Fibroblast of gingiva (primary cell): Measurements from ENCODE around the gene FRMD4A.
"Not testable (repeated sequence)": the region's sequence is repeated elsewhere in the genome, so short reads cannot be mapped to it uniquely, and the experiment has no call there.

Experiments
- DNase-seq: peaks from one replicate; pipeline ENCODE4 v3.0.0-alpha.2; 2011; ENCODE audit warnings: low read depth

The FRMD4A gene

DNA sequence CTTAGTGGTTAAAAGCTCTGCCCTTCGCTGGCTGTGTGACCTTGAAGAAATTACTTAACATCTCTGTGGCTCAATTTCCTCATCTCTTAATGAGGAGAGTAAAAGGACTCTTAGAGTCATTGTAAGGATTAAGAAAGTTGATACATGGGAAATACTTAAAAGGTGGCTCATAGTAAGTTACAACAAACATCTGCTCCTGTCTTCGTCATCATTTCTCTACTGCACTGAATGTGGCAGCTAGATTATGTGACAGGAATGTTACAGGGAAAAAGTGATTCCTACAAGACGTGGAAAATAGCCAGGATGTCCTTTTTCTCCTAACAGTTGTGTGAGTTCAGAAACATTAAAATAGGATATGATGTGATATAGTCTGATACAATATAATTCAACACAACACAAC lies 184.7 kb downstream of the FRMD4A start:
- DNase-seq, result peak; percentile 43

DNA sequence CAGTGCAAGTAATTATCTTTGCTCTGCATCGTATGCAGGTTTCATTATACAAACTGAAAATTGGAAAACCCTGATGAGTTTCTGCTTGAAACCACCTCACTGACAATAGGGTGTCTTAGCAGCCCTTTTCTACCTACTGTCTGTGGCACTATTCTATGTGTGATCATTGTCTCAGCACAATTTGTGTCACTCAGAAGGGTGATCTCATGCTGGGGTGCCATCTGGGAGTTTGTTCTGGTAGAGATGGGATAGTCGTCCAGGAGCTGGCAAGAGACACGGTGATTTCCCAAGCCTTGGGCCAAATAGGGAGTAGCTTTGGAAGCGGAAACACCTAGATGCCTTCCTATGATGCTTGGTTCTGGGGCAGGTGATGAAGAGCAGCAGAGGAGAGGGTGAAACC lies 186.3 kb downstream of the FRMD4A start:
- no peak for DNase-seq

DNA sequence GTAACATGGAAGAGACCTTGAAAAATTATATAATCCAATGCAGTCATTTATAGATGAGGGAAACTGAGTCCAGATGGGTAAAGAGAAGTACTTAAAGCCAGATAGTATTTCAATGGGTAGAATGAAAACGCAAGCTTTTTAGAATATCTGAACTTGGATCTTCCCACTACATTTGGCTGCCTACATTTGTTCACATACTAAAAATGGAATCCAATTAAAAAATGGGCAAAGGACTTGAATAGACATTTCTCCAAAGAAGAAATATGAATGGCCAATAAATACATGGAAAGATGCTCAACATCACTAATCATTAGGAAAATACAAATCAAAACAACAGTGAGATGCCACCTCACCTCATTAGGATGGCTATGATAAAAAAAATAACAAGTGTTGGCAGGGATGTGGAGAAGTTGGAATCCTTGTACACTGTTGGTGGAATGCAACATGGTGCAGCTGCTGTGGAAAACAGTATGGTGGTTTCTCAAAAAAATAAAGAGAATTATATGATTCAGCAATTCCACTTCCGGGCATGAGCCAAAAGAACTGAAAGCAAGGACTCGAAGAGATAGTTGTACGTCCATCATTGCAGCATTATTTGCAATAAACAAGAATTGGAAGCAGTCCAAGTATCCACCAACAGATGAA lies 188.0 kb downstream of the FRMD4A start:
- DNase-seq, result no peak

- DNase-seq, result no peak
These were observed 189.4 kb downstream of the FRMD4A start for GRCh38 chr10:14141283-14141682.

DNA sequence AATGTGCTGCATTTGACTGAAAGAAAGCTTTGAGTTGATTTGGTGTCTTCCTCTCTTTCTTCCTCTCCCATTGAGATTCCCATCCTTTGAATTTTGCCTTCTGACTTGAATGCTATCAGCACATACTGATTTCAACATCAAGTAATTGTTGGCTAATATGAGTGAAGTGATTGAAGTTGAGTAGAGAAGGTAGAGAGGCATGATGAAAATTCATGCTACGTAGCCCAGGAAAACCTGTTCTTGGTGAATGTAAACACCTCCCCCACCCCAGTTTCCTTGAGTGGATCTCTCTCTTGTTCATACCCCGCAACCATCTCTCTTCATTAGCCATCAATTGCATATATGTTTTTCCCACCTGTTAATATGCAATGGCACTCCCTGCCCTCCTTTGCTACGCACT lies 193.3 kb downstream of the FRMD4A start:
- DNase-seq, result no peak

DNA sequence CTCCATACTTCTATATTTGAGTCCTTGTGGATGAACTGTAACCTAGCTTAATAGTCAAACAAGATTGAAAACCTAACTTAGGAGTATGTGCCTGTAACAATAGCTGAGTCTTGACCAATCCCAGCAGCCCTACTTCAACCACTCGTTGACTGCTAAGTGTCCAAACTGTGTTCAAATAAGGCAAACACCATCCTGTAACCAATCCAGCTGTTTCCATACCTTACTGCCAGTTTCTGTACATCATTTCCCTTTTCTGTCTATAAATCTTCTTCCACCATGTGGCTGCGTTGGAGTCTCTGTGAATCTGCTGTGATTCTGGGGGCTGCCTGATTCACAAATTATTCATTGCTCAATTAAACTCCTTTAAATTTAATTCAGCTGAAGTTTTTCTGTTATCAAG lies 195.5 kb downstream of the FRMD4A start:
- not testable (repeated sequence) for DNase-seq

- DNase-seq, result no peak
These were observed 196.4 kb downstream of the FRMD4A start for GRCh38 chr10:14134275-14134674.

- no peak for DNase-seq
These were observed 199.3 kb downstream of the FRMD4A start for GRCh38 chr10:14131261-14131960.

GRCh38 chr10:14129770-14130169 lies 201.0 kb downstream of the FRMD4A start:
- no peak for DNase-seq

DNA sequence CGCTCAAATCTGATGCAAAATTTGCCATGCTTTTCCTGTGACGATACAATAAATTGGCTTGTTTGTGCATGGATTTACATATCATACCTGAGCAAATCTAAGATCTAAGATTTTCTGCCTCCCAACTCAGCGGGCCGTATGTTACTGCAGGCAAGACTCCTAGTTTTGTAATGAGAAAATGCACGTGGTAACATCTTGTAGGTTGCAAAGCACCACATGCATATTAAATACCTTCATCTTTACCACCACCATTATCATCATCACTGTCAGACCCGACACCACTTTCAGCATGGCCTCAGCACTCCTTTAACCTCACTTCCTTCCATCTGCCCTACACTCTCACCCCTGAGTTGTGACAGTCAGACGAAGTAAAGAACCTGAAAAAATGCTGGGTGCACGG lies 202.2 kb downstream of the FRMD4A start:
- DNase-seq, result no peak

DNA sequence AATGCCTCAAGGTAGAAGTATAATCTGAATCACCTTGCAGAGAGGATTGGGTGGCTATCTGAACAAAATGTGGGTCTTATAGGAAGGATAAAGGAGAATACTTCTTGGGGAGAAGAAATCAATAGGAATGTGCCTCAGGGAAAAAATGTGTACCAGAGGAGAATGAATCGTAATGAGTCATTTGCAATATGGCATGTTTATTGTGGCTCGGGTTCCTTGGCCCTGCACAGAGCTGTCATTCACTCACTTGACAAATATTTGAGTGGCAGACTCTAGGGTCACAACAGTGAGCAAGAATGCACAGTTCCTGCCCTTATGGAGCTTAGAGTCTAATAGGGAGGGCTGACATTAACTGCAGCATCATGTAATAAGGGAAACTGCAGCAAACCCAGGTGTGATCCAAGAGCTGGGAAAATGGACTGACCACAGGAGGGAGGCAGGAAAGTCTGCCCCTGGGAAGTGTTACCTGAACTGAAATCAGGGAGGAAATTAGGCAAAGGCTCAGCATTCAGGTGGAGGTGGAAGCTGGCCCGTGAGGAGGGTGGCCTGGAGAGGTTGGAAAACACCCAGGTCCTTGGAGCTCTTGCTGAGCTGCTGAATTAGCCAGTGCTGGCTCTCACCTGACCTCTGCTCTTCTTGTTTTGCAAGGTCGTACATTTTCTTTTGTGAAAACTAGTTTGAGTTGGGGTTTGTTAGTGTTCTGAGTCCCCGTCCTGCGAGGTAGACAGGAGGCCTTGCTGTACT lies 203.9 kb downstream of the FRMD4A start:
- no peak for DNase-seq

GRCh38 chr10:14125564-14125963 lies 205.2 kb downstream of the FRMD4A start:
- no peak for DNase-seq

DNA sequence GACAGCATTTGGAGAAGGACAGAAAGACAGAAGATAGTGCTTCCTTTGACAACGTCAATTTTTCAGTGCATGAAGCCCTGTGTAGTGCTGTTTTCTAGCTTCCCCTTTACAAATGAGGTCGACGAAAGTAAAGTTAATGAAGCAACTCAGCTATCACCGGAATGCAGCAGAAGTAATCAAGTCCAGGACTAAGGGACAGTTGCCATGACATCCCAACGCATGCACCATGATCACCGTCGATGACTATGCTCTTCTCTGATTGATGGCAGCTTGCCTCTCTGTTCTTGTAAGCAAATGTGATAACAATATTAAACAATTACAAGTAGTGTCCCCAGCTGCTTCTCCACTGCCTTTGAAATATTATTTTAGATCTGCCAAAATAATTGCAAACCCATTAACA lies 205.8 kb downstream of the FRMD4A start:
- DNase-seq, result peak; percentile 76

DNA sequence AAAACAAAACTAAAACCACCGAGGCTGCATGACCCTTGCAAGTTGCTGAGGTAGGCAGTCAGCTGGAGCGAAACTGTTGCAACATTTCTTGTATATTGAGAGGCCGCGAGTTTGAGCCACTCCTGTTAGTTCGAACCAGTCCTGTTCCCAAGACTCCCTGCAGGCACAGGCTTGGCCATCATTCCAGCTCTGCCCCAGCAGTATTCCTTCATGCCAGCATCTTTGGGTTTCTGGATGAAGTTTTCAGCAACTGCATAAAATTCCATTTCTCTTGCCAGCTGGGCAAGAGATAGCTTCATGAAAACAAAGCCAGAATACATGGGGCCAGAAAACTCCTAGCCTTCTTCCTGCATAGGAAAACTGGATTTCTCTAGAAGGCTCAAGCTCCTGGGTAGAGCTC lies 207.6 kb downstream of the FRMD4A start:
- peak; percentile 74 for DNase-seq

DNA sequence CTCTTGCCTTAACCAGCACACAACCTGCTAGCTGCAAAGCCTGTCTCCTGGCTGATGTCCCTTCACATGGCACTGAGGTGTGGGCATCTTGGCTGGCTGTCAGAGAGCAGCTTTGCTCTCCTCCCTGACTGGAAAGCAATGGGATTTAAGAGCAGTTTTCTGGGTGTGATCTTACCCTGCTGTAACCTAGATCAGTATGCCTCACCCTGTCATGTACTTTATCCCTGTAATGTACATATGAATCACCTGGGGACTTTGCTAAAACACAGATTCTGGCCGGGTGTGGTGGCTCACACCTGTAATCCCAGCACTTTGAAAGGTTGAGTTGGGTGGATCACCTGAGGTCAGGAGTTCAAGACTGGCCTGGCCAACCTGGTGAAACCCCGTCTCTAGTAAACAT lies 209.9 kb downstream of the FRMD4A start:
- DNase-seq, result no peak

DNA sequence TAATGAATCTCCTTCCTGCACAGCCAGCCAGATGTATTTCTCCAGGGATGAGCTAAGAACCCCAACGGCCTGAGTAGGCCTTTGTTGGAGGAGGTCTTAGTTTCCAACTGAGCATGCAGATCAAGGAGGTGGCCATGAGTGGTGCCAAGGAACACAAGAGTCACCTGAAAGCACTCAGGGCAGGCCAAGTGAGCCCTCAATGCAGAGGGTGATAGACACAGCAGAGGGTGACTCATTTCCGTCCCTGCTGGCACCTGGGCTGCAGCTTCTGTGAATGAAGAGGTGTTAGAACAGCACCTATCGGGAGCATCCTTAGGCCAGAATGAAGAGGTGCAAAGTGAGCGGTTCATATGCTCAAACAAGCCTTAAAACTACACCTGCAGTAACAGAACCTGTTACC lies 211.8 kb downstream of the FRMD4A start:
- no peak for DNase-seq

DNA sequence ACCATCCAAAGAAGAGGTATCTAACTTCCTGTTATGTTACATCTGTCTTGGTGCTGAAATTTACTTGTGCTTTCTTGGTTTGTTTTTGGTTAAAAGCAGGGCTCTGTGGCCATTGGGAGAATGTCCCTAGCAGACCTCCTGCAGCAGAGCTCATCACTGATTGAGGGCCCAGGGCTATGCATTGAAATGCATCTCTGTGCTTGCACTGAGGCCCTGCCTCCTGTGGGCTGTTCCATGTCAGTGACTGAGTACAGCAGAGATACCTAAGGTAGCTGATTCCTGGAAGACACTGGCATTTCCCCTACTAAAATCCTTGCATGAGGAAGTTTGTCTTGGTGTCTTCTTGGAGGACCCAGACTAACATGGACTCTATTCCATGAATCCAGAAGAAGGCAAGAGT lies 213.9 kb downstream of the FRMD4A start:
- no peak for DNase-seq

- DNase-seq, result no peak
These were observed 214.7 kb downstream of the FRMD4A start for GRCh38 chr10:14116021-14116420.

DNA sequence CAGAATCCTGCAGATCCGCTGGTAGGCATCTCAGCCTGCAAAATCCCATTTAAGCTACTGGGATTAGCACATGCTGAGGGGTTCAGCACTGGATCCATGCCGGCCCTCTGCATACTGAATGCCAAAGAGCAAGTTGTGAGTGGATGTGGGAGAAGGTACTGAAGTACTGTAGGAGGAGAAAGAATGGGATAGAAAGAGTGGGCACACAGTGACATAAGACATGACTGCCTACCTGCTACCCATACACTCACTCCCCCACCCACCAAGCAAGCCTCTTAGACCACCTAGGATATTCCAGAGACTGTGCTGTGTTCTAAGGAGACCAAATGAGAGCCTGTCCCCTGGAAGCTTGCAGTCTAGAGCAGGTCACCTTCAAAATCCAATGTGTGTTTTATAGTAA lies 215.9 kb downstream of the FRMD4A start:
- DNase-seq, result no peak

DNA sequence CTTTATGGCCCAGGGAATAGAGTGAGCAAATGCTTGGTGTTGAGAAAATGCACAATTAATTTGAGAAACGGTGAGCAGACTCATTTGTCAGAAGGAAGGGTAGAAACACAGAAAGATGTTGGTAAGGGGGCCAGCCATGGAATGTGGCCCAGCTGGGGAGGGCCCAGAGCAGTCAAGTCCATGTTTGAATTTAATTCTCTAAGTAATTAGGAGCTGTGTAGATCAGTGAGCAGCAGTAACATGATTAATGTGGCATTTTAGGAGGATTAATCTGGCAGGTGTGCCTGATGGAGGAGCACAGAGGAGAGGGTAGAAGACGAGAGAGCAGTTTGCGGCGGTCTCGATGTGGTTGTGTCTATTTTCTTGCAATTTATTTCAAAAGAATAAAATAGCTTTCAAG lies 218.7 kb downstream of the FRMD4A start:
- DNase-seq, result no peak

DNA sequence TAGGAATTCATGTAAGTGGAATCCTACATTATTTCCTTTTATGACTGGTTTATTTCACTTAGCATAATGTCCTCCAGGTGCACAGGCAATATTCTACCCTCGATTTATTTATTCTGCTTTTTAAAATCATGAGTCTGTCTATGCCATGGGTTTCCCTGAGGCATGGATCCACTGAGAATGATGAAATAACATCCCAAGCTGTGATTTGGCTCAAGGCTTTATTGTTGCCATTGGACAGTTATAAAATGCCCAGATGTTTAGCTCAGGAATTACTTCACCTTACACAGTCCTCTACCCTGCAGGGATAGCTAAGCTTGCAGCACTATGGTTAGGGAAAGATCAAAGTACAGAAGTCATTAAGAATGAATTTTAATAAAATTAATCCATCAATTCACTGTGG lies 219.5 kb downstream of the FRMD4A start:
- DNase-seq, result no peak

GRCh38 chr10:14106828-14107227 lies 223.9 kb downstream of the FRMD4A start:
- no peak for DNase-seq

DNA sequence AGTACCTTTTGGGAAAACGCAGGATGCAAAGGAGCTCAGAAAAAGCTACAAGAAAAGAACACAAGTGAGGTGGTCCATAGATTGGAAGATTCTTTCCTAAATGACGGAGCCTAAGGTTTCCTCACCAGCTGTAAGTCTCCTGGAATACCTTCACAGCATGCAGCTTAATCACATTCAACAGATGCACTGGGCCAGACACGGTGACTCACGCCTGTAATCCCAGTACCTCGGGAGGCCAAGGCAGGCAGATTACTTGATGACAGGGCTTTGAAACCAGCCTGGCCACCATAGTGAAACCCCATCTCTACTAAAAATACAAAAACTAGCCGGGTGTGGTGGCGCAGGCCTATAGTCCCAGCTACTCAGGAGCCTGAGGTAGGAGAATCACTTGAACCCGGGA lies 228.7 kb downstream of the FRMD4A start:
- DNase-seq, result no peak
